Naive thymus-derived CD4-positive, alpha-beta T cell (primary cell): ENCODE measurements around the gene CXorf38. TPM values are rescaled to one million over a fixed set of nuclear protein-coding genes. Genes with fewer than 3 reads are reported as not detected.

Experiments used
- ATAC-seq: fragments of 150-1000 bp; cut with Tn5 transposase; 2 replicates; pipeline ENCODE4 v1.10.0; 2021; ENCODE audit warnings: mild to moderate bottlenecking, moderate library complexity
- CTCF ChIA-PET: fragments of 350-600 bp; sonication (Branson Sonifier 250); formaldehyde crosslinking; loops from one replicate; lab custom pipeline; 2021; ENCODE audit warnings: antibody characterized with exemption; lab: Charles Lee
- POLR2A ChIA-PET: fragments of 350-600 bp; sonication (Branson Sonifier 250); formaldehyde crosslinking; loops from one replicate; lab custom pipeline; 2021; ENCODE audit warnings: antibody characterized with exemption, inconsistent platforms; lab: Charles Lee
- DNase-seq, 9 donors: peaks; one replicate each; pipeline versions ENCODE4 v3.0.0 to v3.0.0-alpha.2; 2020 to 2022; ENCODE audit warnings: mixed read lengths in 1 of 9
- H3K27ac ChIP-seq: one replicate; pipeline ENCODE4 v1.7.0; 2013; ENCODE audit warnings: mild to moderate bottlenecking, low read depth, low read length, moderate library complexity
- H3K27me3 ChIP-seq, 2 donors: one replicate each; pipeline ENCODE4 v1.7.0; 2013; ENCODE audit warnings: low read length in 2 of 2, mild to moderate bottlenecking in 2 of 2, moderate library complexity in 2 of 2; ENCODE audit not compliant: control insufficient read depth in 2 of 2, insufficient read depth in 2 of 2
- H3K36me3 ChIP-seq, 3 experiments: 1 replicate in 2 of 3; 2 replicates in 1 of 3; pipeline ENCODE4 v1.7.0; 2013; ENCODE audit warnings: low read length in 3 of 3, mild to moderate bottlenecking in 3 of 3, moderate library complexity in 1 of 3; ENCODE audit not compliant: insufficient read depth in 3 of 3, control insufficient read depth in 2 of 3
- H3K4me1 ChIP-seq, 2 donors: one replicate each; pipeline ENCODE4 v1.7.0; 2013; ENCODE audit warnings: low read length in 2 of 2, mild to moderate bottlenecking in 2 of 2, moderate library complexity in 1 of 2; ENCODE audit not compliant: control insufficient read depth in 2 of 2, insufficient read depth in 2 of 2
- H3K4me3 ChIP-seq: 2 replicates; pipeline ENCODE4 v1.7.0; 2013; ENCODE audit warnings: mild to moderate bottlenecking, low read length
- H3K9me3 ChIP-seq, 3 experiments: 1 replicate in 2 of 3; 2 replicates in 1 of 3; pipeline ENCODE4 v1.7.0; 2013; ENCODE audit warnings: low read length in 3 of 3; ENCODE audit not compliant: control insufficient read depth in 2 of 3
- H3K27ac Mint-ChIP-seq, 9 donors: one replicate each; pipeline ENCODE4 v1.8.0; 2020 to 2022; ENCODE audit warnings: mixed read lengths in 9 of 9, mild to moderate bottlenecking in 8 of 9, moderate library complexity in 5 of 9, inconsistent platforms in 2 of 9
- H3K27me3 Mint-ChIP-seq, 5 donors: one replicate each; pipeline ENCODE4 v1.8.0; 2021 to 2022; ENCODE audit warnings: mixed read lengths in 5 of 5, mild to moderate bottlenecking in 1 of 5
- H3K36me3 Mint-ChIP-seq, 5 donors: one replicate each; pipeline ENCODE4 v1.8.0; 2020 to 2022; ENCODE audit warnings: mixed read lengths in 5 of 5, mild to moderate bottlenecking in 3 of 5, inconsistent platforms in 1 of 5
- H3K4me1 Mint-ChIP-seq, 7 donors: one replicate each; pipeline ENCODE4 v1.8.0; 2020 to 2022; ENCODE audit warnings: mixed read lengths in 7 of 7, mild to moderate bottlenecking in 3 of 7, inconsistent platforms in 1 of 7
- H3K4me3 Mint-ChIP-seq, 10 donors: one replicate each; pipeline ENCODE4 v1.8.0; 2020 to 2022; ENCODE audit warnings: mild to moderate bottlenecking in 10 of 10, mixed read lengths in 10 of 10, moderate library complexity in 6 of 10, inconsistent platforms in 2 of 10
- H3K9me3 Mint-ChIP-seq, 11 donors: one replicate each; pipeline ENCODE4 v1.8.0; 2020 to 2022; ENCODE audit warnings: mixed read lengths in 11 of 11, mild to moderate bottlenecking in 4 of 11, inconsistent platforms in 1 of 11, moderate library complexity in 1 of 11
- intact Hi-C, 2 donors: fragments of 100-400 bp; cut with micrococcal nuclease; formaldehyde crosslinking; loops; one replicate each; pipeline ENCODE4 v1.15.1; 2023
- polyA plus RNA-seq, 2 donors: library from polyadenylated mRNA; unstranded; fragments of 300-500 nt; fragmentation: Illumina TruSeq; gene quantifications; one replicate each; pipeline ENCODE4 v1.2.3, GENCODE V29; 2021
- total RNA-seq, 6 experiments: library from RNA in 5 of 6; stranded (reverse) in 5 of 6; gene quantifications; 1 replicate in 5 of 6; 2 replicates in 1 of 6; pipeline ENCODE4 v1.2.3 and lab custom pipeline; 2021 to 2026

Gene CXorf38
- total and polyA plus RNA-seq, 7 experiments from 2014 or later: 15.0 to 34.8 (median 23.8) TPM

GRCh38 chrX:40580537-40581335 lies 66.6 kb downstream of the CXorf38 start, which contains the start of gene ATP6AP2:
TSS of gene ATP6AP2 (plus strand) at chrX:40580970. CDS start at chrX:40581066, 96 bp downstream.
- Mint-ChIP-seq H3K36me3 (peaks cover 0 to 4% (median 0%) of the 10 kb centered on the region in 5 donors), H3K27ac (peak within 1 kb of the TSS; percentile 87 to 96 (median 95)), H3K9me3 (peaks cover 0 to 3% (median 0%) of the 10 kb centered on the region in 11 donors), H3K27me3 (no peaks in the 10 kb centered on the region), H3K4me1 (peaks cover 21 to 38% (median 34%) of the 10 kb centered on the region in 7 donors), H3K4me3 (peak within 1 kb of the TSS; percentile 92 to 98 (median 94))
- H3K4me3 ChIP-seq: peak within 1 kb of the TSS; percentile 81
- no peaks in the 10 kb centered on the region for H3K9me3 ChIP-seq
- DNase-seq (peak; percentile 60 to 91 (median 88)), ATAC-seq (peak; percentile 96)
- ChIA-PET POLR2A (interaction anchor here (0.6 to 2.6 kb wide), 9 partner anchors 8 to 749 kb away, joined by 3 to 10 read pairs (median 3); partner anchors contain the start of genes CXorf38 and MED14), CTCF (interaction anchor here (0.6 kb wide), 1 partner anchor 71 kb away, joined by 3 read pairs; no protein-coding TSS in a partner anchor)
- intact Hi-C loops: loop anchor here (1.0 to 10.0 kb wide), 10 partner anchors 9 to 1776 kb away; partner anchors contain the start of genes CXorf38 (in 2 of the 2), USP9X (in 2 of the 2), MED14 (in 1 of the 2) and MID1IP1 (in 1 of the 2)
- H3K27ac ChIP-seq: peak within 1 kb of the TSS; percentile 90
- no peaks in the 10 kb centered on the region for H3K27me3 ChIP-seq
- peaks cover 13 to 16% of the 10 kb centered on the region in 2 donors for H3K4me1 ChIP-seq
- H3K36me3 ChIP-seq: no peaks in the 10 kb centered on the region

DNA sequence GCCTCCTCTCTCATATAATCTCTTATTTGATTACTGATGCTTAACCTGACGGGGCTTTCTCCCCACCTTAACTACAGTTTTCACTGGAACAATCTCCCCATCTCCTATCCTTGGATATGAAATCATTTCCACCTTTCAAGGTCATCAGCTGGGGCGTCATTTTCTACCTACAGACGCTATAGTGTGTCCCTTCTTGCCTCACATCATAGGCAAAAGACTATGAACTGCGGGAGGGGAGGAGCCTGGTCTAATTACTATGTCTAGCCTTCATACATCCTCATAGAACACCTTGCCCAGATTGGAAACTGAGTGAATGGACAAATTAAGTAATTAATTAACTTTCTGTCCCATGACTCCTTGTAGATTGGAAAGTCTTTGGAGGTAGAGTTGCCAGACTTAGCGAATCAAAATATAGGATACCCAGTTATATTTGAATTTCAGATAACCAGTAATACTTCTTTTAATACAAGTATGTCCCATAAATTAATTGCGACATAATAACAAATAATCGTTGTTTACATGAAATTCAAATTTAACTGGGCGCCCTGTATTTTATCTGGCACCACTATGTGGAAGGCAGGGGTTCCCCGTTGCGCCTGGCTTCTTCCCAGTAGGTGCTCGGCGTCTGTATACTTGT lies 67.3 kb downstream of the CXorf38 start:
- Mint-ChIP-seq H3K27me3 (no peaks in the 10 kb centered on the region), H3K36me3 (peaks cover 0 to 4% (median 0%) of the 10 kb centered on the region in 5 donors), H3K4me3 (peak overlapping the region; percentile 92 to 98 (median 94)), H3K4me1 (peaks cover 17 to 32% (median 28%) of the 10 kb centered on the region in 7 donors), H3K9me3 (peaks cover 0 to 3% (median 0%) of the 10 kb centered on the region in 11 donors), H3K27ac (peak overlapping the region; percentile 87 to 96 (median 95))
- Histone ChIP-seq H3K9me3 (no peaks in the 10 kb centered on the region), H3K36me3 (no peaks in the 10 kb centered on the region), H3K4me1 (peaks cover 13 to 16% of the 10 kb centered on the region in 2 donors), H3K4me3 (peak overlapping the region; percentile 81), H3K27me3 (no peaks in the 10 kb centered on the region), H3K27ac (peak overlapping the region; percentile 90)
- ChIA-PET POLR2A (interaction anchor here (0.6 to 2.6 kb wide), 7 partner anchors 9 to 155 kb away, joined by 3 to 10 read pairs (median 3); partner anchors contain the start of genes CXorf38 and MED14), CTCF (no interaction called here)
- intact Hi-C loops: loop anchor here (1.0 to 10.0 kb wide), 10 partner anchors 9 to 1775 kb away; partner anchors contain the start of genes CXorf38 (in 2 of the 2), USP9X (in 2 of the 2), MED14 (in 1 of the 2) and MID1IP1 (in 1 of the 2)
- DNase-seq (no peak), ATAC-seq (peak; percentile 55)

- H3K27me3 ChIP-seq: no peaks in the 10 kb centered on the region
- H3K27ac Mint-ChIP-seq: peak overlapping the region in 1 of 9 donors; percentile 36
- no peak overlapping the region for H3K4me3 ChIP-seq
- H3K27me3 Mint-ChIP-seq: no peaks in the 10 kb centered on the region
- POLR2A ChIA-PET: interaction anchor here (2.6 kb wide), 1 partner anchor 156 kb away, joined by 10 read pairs; the partner anchor contains the start of gene MED14
- CTCF ChIA-PET: no interaction called here
- H3K27ac ChIP-seq: no peak overlapping the region
- DNase-seq (no peak), ATAC-seq (no peak)
- H3K4me1 Mint-ChIP-seq: peaks cover 15 to 30% (median 27%) of the 10 kb centered on the region in 7 donors
- H3K9me3 ChIP-seq: no peaks in the 10 kb centered on the region
- peaks cover 0 to 4% (median 0%) of the 10 kb centered on the region in 5 donors for H3K36me3 Mint-ChIP-seq
- intact Hi-C loops: no loop called here
- peaks cover 0 to 3% (median 0%) of the 10 kb centered on the region in 11 donors for H3K9me3 Mint-ChIP-seq
- H3K36me3 ChIP-seq: no peaks in the 10 kb centered on the region
- peaks cover 13 to 16% of the 10 kb centered on the region in 2 donors for H3K4me1 ChIP-seq
- no peak overlapping the region for H3K4me3 Mint-ChIP-seq
Measured at GRCh38 chrX:40579141-40579540, 68.2 kb downstream of the CXorf38 start.

- no peak overlapping the region for H3K27ac Mint-ChIP-seq
- no peaks in the 10 kb centered on the region for H3K27me3 Mint-ChIP-seq
- H3K4me1 ChIP-seq: peaks cover 13 to 16% of the 10 kb centered on the region in 2 donors
- H3K9me3 Mint-ChIP-seq: no peaks in the 10 kb centered on the region
- ATAC-seq (no peak), DNase-seq (no peak)
- H3K4me3 Mint-ChIP-seq: no peak overlapping the region
- peaks cover 8 to 23% (median 19%) of the 10 kb centered on the region in 7 donors for H3K4me1 Mint-ChIP-seq
- no peaks in the 10 kb centered on the region for H3K9me3 ChIP-seq
- intact Hi-C loops: no loop called here
- no peaks in the 10 kb centered on the region for H3K36me3 Mint-ChIP-seq
- H3K4me3 ChIP-seq: no peak overlapping the region
- POLR2A ChIA-PET: no interaction called here
- no peaks in the 10 kb centered on the region for H3K27me3 ChIP-seq
- H3K27ac ChIP-seq: no peak overlapping the region
- CTCF ChIA-PET: no interaction called here
- H3K36me3 ChIP-seq: no peaks in the 10 kb centered on the region
Measured at GRCh38 chrX:40578039-40578695, 69.2 kb downstream of the CXorf38 start.

Other genes starting within 250 kb of the CXorf38 start
- gene ATP6AP2, start 66.6 kb downstream of the CXorf38 start, total RNA-seq: 10 to 100 TPM; 72.0 to 98.6 (median 82.5) TPM
- gene ATP6AP2, start 66.6 kb downstream of the CXorf38 start, polyA plus RNA-seq: 100 to 1,000 TPM; 183 to 195 TPM
- gene MPC1L, start 24.1 kb downstream of the CXorf38 start, total RNA-seq: not detected
- not detected for gene MPC1L, start 24.1 kb downstream of the CXorf38 start, polyA plus RNA-seq
- gene MED14, start 88.0 kb upstream of the CXorf38 start, total RNA-seq: 10 to 100 TPM; 37.9 to 49.5 (median 44.3) TPM
- 10 to 100 TPM in 1 of 2 donors, 1 to 10 TPM in 1; 6.9 to 14.5 TPM for gene MED14, start 88.0 kb upstream of the CXorf38 start, polyA plus RNA-seq